ENCODE data around the gene JMY. TPM values are rescaled to one million over a fixed set of nuclear protein-coding genes. Genes with fewer than 3 reads are reported as not detected.

The JMY gene
- total and polyA plus RNA-seq, 2 of the 8 experiments (the other 6 are each of a cell fraction or from before 2014, with no cell fraction given) = 2.8 to 13.9 TPM

- 2% methylated on average over 74 of the region's 78 CpGs; no CpG with 5 or more reads in 1 of the 2 experiments for WGBS, 2 experiments (ENCODE audit: extremely low coverage in 1 of 2, insufficient coverage in 1 of 2, insufficient read length in 1 of 2, insufficient replicate concordance in 2 of 2, low coverage in 1 of 2, low lambda C conversion rate in 2 of 2, missing lambda C conversion rate in 1 of 2)
- FAIRE-seq (no peak), DNase-seq (ENCODE audit: low read depth in 1 of 2, low spot score in 2 of 2) (no peak)
- H4K5ac ChIP-seq (ENCODE audit: insufficient read length, low read depth, low read length) = peak overlapping the region; percentile 60
- H3K23ac ChIP-seq (ENCODE audit: insufficient read length) = no peak overlapping the region
- peaks cover 13% of the 10 kb centered on the region for H3K23me2 ChIP-seq (ENCODE audit: low read depth, low read length)
- H4K8ac ChIP-seq (ENCODE audit: extremely low read depth, insufficient read depth, low read length) = peak overlapping the region; percentile 98
- H3K4ac ChIP-seq (replicated peaks; ENCODE audit: insufficient read length, low read depth, low read length) = no peak overlapping the region
- no peaks in the 10 kb centered on the region for H3K27me3 ChIP-seq (replicated peaks in 1 of 4; ENCODE audit: control insufficient read depth in 3 of 4, extremely low read depth in 1 of 4, insufficient read depth in 3 of 4, low read length in 3 of 4)
- no peaks in the 10 kb centered on the region for H3K36me3 ChIP-seq (ENCODE audit: control insufficient read depth in 2 of 4, insufficient read depth in 4 of 4, low read length in 3 of 4)
- H2BK5ac ChIP-seq (ENCODE audit: low read depth, low read length) = peak overlapping the region; percentile 54; the same call in 1 of the 2 replicates
- no peak overlapping the region for H2BK120ac ChIP-seq (replicated peaks; ENCODE audit: low read depth, low read length)
- H3K9ac ChIP-seq (replicated peaks in 1 of 4; ENCODE audit: extremely low read depth in 1 of 4, low read depth in 3 of 4, low read length in 3 of 4) = peak overlapping the region; percentile 75 to 91 (median 88)
- H2AFZ ChIP-seq (ENCODE audit: low read length) = no peak overlapping the region; the same call in 1 of the 2 replicates
- H3K4me3 ChIP-seq (ENCODE audit: extremely low read depth in 1 of 4, insufficient read depth in 2 of 4, low read depth in 3 of 4, low read length in 4 of 4) = peak overlapping the region; percentile 70 to 89 (median 83)
- H3K27ac ChIP-seq (ENCODE audit: low read depth, low read length) = peak overlapping the region; percentile 92
- ChIA-PET CTCF (ENCODE audit: partially characterized antibody) (interaction anchor here (0.9 to 2.1 kb wide), 6 partner anchors 19 to 300 kb away, joined by 3 to 20 read pairs (median 3); no protein-coding TSS in a partner anchor), POLR2A (ENCODE audit: partially characterized antibody) (interaction anchor here (0.9 to 2.7 kb wide), 11 partner anchors 8 to 277 kb away, joined by 3 to 17 read pairs (median 3); partner anchors contain the start of gene HOMER1)
- H2BK20ac ChIP-seq (ENCODE audit: low read length) = no peak overlapping the region
- peak overlapping the region; percentile 65 for H4K91ac ChIP-seq (replicated peaks; ENCODE audit: insufficient read length, low read length)
- 0 out of 2 replicates have a peak, but pooled peaks cover 4% of the 10 kb centered on the region for H3K79me1 ChIP-seq (ENCODE audit: low read depth, low read length)
- H3K9me3 ChIP-seq (ENCODE audit: insufficient read depth in 2 of 2, low read depth in 1 of 2, low read length in 1 of 2) = no peaks in the 10 kb centered on the region
- H3K4me2 ChIP-seq (ENCODE audit: insufficient read depth in 1 of 2, low read depth in 2 of 2, low read length in 2 of 2) = peak overlapping the region; percentile 88 to 93
- H3K14ac ChIP-seq (ENCODE audit: insufficient read length) = no peak overlapping the region
- peak overlapping the region; percentile 75; the same call in 1 of the 2 replicates for H2BK12ac ChIP-seq (ENCODE audit: low read depth, low read length)
- peak overlapping the region; percentile 59 for H3K56ac ChIP-seq (replicated peaks; ENCODE audit: insufficient read length, low read depth, low read length)
- no peak overlapping the region for H2BK15ac ChIP-seq (ENCODE audit: low read length)
- H3K4me1 ChIP-seq (replicated peaks in 1 of 4; ENCODE audit: control insufficient read depth in 3 of 4, insufficient read depth in 4 of 4, low read length in 3 of 4) = peaks cover 0 to 2% (median under 1%) of the 10 kb centered on the region in 4 experiments; a peak in 1 of 7 replicates
- H3K18ac ChIP-seq (ENCODE audit: extremely low read depth, low read length) = peak overlapping the region; percentile 71
- H3K79me2 ChIP-seq (ENCODE audit: control insufficient read depth in 1 of 2, insufficient read depth in 2 of 2, low read length in 2 of 2) = peaks cover 0 to 47% of the 10 kb centered on the region in 2 experiments; a peak in 3 of 4 replicates
- H4K20me1 ChIP-seq (replicated peaks in 1 of 2; ENCODE audit: control insufficient read depth in 1 of 2, insufficient read depth in 2 of 2, low read length in 2 of 2) = no peaks in the 10 kb centered on the region
- H2AK5ac ChIP-seq (ENCODE audit: low read depth, low read length) = no peak overlapping the region
- TF ChIP-seq CEBPB (IDR thresholded peaks at IDR 0.05; ENCODE audit: low read depth, low read length) (no peak), TBP (IDR thresholded peaks at IDR 0.05; ENCODE audit: low read depth, low read length) (0 out of 2 replicates have a peak, but pooled peaks have one; percentile 8), BCL11A (IDR thresholded peaks at IDR 0.05; ENCODE audit: low read depth in 2 of 2, low read length in 2 of 2) (no peak), BRCA1 (IDR thresholded peaks at IDR 0.05; ENCODE audit: low read depth, low read length) (no peak), SUZ12 (IDR thresholded peaks at IDR 0.05; ENCODE audit: low read length) (no peak), EZH2 (IDR thresholded peaks at IDR 0.05; ENCODE audit: low read depth, low read length, severe bottlenecking) (no peak), PHF8 (conservative IDR thresholded peaks at IDR 0.05; ENCODE audit: low read depth, low read length) (peak; percentile 36), SIN3A (conservative IDR thresholded peaks at IDR 0.05 in 1 of 2, IDR thresholded peaks at IDR 0.05 in 1 of 2; ENCODE audit: low read depth in 1 of 2, low read length in 2 of 2) (no peak), FOSL1 (IDR thresholded peaks at IDR 0.05; ENCODE audit: insufficient read depth, low read depth, low read length) (no peak), ATF3 (IDR thresholded peaks at IDR 0.05; ENCODE audit: insufficient read depth, low read depth, low read length) (no peak), POLR2A (IDR thresholded peaks at IDR 0.05; ENCODE audit: control extremely low read depth in 1 of 2, low read depth in 2 of 2, low read length in 2 of 2) (peak; percentile 12 to 35; a peak in 1 of 3 replicates), CBX5 (IDR thresholded peaks at IDR 0.05; ENCODE audit: low read depth, low read length) (no peak)
These were observed 535 bp downstream of the JMY start for GRCh38 chr5:79236362-79236969.
